HG03457 (cell line): ENCODE data around the gene SLC7A7.
"Not testable (repeated sequence)": the region's sequence is repeated elsewhere in the genome, so short reads cannot be mapped to it uniquely, and the experiment has no call there.

Experiments used
- ATAC-seq: cut with Tn5 transposase; IDR thresholded peaks from one replicate; pipeline ENCODE4 v1.9.1; 2021; ENCODE audit warnings: moderate number of reproducible peaks; ENCODE audit not compliant: unreplicated experiment

SLC7A7 gene

GRCh38 chr14:22822016-22822570, 6.9 kb upstream of the SLC7A7 start:
- no peak for ATAC-seq

- ATAC-seq, result no peak
Measured at GRCh38 chr14:22821193-22822015, 6.2 kb upstream of the SLC7A7 start.

GRCh38 chr14:22820731-22821130, 5.5 kb upstream of the SLC7A7 start:
- ATAC-seq, result no peak

GRCh38 chr14:22819151-22819988, 4.1 kb upstream of the SLC7A7 start:
- no peak for ATAC-seq

- no peak for ATAC-seq
Measured at GRCh38 chr14:22814373-22814772, 862 bp downstream of the SLC7A7 start.

- no peak for ATAC-seq
Measured at GRCh38 chr14:22813145-22813544, 2.1 kb downstream of the SLC7A7 start.

GRCh38 chr14:22812744-22813143, 2.5 kb downstream of the SLC7A7 start:
- ATAC-seq, result no peak

- no peak for ATAC-seq
Measured at GRCh38 chr14:22811722-22812121, 3.5 kb downstream of the SLC7A7 start.

- no peak for ATAC-seq
Measured at GRCh38 chr14:22808388-22809209, 6.6 kb downstream of the SLC7A7 start.

GRCh38 chr14:22807432-22808087, 7.7 kb downstream of the SLC7A7 start:
- ATAC-seq, result no peak

- not testable (repeated sequence) for ATAC-seq
Measured at GRCh38 chr14:22805235-22805634, 10.0 kb downstream of the SLC7A7 start.

GRCh38 chr14:22803687-22803974, 11.6 kb downstream of the SLC7A7 start:
- ATAC-seq, result no peak

- ATAC-seq, result no peak
Measured at GRCh38 chr14:22802860-22803686, 12.2 kb downstream of the SLC7A7 start.

GRCh38 chr14:22801716-22802115, 13.5 kb downstream of the SLC7A7 start:
- ATAC-seq, result no peak

- ATAC-seq, result no peak
Measured at GRCh38 chr14:22800346-22800745, 14.9 kb downstream of the SLC7A7 start.

- no peak for ATAC-seq
Measured at GRCh38 chr14:22798528-22798927, 16.7 kb downstream of the SLC7A7 start.

GRCh38 chr14:22797017-22797917, 18.0 kb downstream of the SLC7A7 start:
- ATAC-seq, result no peak

GRCh38 chr14:22796087-22796707, 19.0 kb downstream of the SLC7A7 start:
- ATAC-seq, result no peak
